Kidney (tissue), 14 donors: ENCODE measurements around the gene U2AF2. TPM values are rescaled to one million over a fixed set of nuclear protein-coding genes. Genes with fewer than 3 reads are reported as not detected.

Experiments
- DNase-seq, 5 donors: peaks; one replicate each; pipeline ENCODE4 v3.0.0-alpha.2; 2013 to 2020
- FAIRE-seq: peaks from 2 replicates; lab custom pipeline; 2012; peaks lifted over from hg19 to GRCh38; lab: Jason Lieb, UNC
- H3K27ac ChIP-seq, 2 donors: one replicate each; pipeline ENCODE4 v1.7.0; 2013; ENCODE audit warnings: low read depth in 2 of 2, low read length in 2 of 2, inconsistent platforms in 1 of 2
- H3K27me3 ChIP-seq: one replicate; pipeline ENCODE4 v1.7.1; 2013; ENCODE audit warnings: low read length, inconsistent platforms; ENCODE audit not compliant: control insufficient read depth, insufficient read depth
- H3K36me3 ChIP-seq, 3 donors: one replicate each; pipeline versions ENCODE4 v1.7.0 to v1.7.1; 2013; ENCODE audit warnings: low read length in 3 of 3, control low read depth in 1 of 3, inconsistent platforms in 1 of 3; ENCODE audit not compliant: insufficient read depth in 3 of 3, control insufficient read depth in 2 of 3
- H3K4me1 ChIP-seq, 3 donors: one replicate each; pipeline versions ENCODE4 v1.7.0 to v1.7.1; 2013; ENCODE audit warnings: low read length in 3 of 3, inconsistent platforms in 1 of 3, low read depth in 1 of 3; ENCODE audit not compliant: control insufficient read depth in 2 of 3, insufficient read depth in 2 of 3
- H3K4me3 ChIP-seq, 3 donors: one replicate each; pipeline versions ENCODE4 v1.7.0 to v1.8.1; 2013; ENCODE audit warnings: low read length in 3 of 3, control low read depth in 1 of 3, inconsistent platforms in 1 of 3
- H3K9ac ChIP-seq, 3 donors: one replicate each; pipeline versions ENCODE4 v1.7.0 to v1.7.1; 2013; ENCODE audit warnings: low read length in 3 of 3, control low read depth in 1 of 3, inconsistent platforms in 1 of 3
- H3K9me3 ChIP-seq, 3 donors: one replicate each; pipeline versions ENCODE4 v1.7.0 to v1.7.1; 2013; ENCODE audit warnings: low read length in 3 of 3, control low read depth in 1 of 3, inconsistent platforms in 1 of 3; ENCODE audit not compliant: control insufficient read depth in 2 of 3, insufficient read depth in 1 of 3
- intact Hi-C: fragments of 100-400 bp; cut with DNase I; formaldehyde crosslinking; loops from one replicate; pipeline ENCODE4 v1.11.1; 2022
- polyA plus RNA-seq: library from polyadenylated mRNA; stranded (reverse); fragments of 350-450 nt; fragmentation: Illumina TruSeq; extraction: RNeasy Lipid Tissue Mini Kit (QIAGEN cat#74804); gene quantifications from one replicate; pipeline ENCODE4 v1.2.3, GENCODE V29; 2014; ENCODE audit warnings: low read depth, low replicate concordance; ENCODE audit not compliant: insufficient read depth
- total RNA-seq: library from RNA; stranded (reverse); fragmentation: NEBNext Ultra II Directional; extraction: Animal tissue kit (Norgen Biotek cat#: 25700); gene quantifications from one replicate; pipeline ENCODE4 v1.2.1, GENCODE V29; 2021
- TF ChIP-seq, protein P1 (sequence below): IDR thresholded peaks from 3 replicates; pipeline ENCODE4 v1.5.1; 2012; ENCODE audit warnings: mild to moderate bottlenecking, moderate library complexity, borderline replicate concordance; ENCODE audit not compliant: insufficient read depth; ENCODE audit errors: extremely low read depth
- donor health status: control.
- donor health status: control.
- donor health status: control.
- donor health status: control.
- donor health status: control.
- donor health status: DM: yes; HTN: yes; CAD: no.
- donor health status: Normal renal cell carcinoma (clear cell type).

Gene U2AF2
- total and polyA plus RNA-seq, 2 donors from 2014 or later = 54.8 to 161 TPM

- peaks cover 0 to 3% (median 0%) of the 10 kb centered on the region in 3 donors for H3K36me3 ChIP-seq
- intact Hi-C loops = no loop called here
- peak overlapping the region; percentile 98 to 99 for H3K27ac ChIP-seq
- FAIRE-seq (no peak), DNase-seq (no peak)
- no peaks in the 10 kb centered on the region for H3K27me3 ChIP-seq
- H3K9ac ChIP-seq = peak overlapping the region; percentile 52 to 81 (median 71)
- TF ChIP-seq, protein P1, sequence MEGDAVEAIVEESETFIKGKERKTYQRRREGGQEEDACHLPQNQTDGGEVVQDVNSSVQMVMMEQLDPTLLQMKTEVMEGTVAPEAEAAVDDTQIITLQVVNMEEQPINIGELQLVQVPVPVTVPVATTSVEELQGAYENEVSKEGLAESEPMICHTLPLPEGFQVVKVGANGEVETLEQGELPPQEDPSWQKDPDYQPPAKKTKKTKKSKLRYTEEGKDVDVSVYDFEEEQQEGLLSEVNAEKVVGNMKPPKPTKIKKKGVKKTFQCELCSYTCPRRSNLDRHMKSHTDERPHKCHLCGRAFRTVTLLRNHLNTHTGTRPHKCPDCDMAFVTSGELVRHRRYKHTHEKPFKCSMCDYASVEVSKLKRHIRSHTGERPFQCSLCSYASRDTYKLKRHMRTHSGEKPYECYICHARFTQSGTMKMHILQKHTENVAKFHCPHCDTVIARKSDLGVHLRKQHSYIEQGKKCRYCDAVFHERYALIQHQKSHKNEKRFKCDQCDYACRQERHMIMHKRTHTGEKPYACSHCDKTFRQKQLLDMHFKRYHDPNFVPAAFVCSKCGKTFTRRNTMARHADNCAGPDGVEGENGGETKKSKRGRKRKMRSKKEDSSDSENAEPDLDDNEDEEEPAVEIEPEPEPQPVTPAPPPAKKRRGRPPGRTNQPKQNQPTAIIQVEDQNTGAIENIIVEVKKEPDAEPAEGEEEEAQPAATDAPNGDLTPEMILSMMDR = no peak
- H3K4me3 ChIP-seq = peak overlapping the region; percentile 73 to 87 (median 78)
- H3K4me1 ChIP-seq = peaks cover 8 to 29% (median 10%) of the 10 kb centered on the region in 3 donors
- H3K9me3 ChIP-seq = no peaks in the 10 kb centered on the region
Measured at GRCh38 chr19:55655648-55656040, 809 bp downstream of the U2AF2 start.

GRCh38 chr19:55656552-55656951, 1.7 kb downstream of the U2AF2 start:
- peaks cover 8 to 29% (median 10%) of the 10 kb centered on the region in 3 donors for H3K4me1 ChIP-seq
- no peak overlapping the region for H3K27ac ChIP-seq
- DNase-seq = no peak
- H3K9me3 ChIP-seq = no peaks in the 10 kb centered on the region
- peak overlapping the region; percentile 73 to 87 (median 78) for H3K4me3 ChIP-seq
- H3K36me3 ChIP-seq = peaks cover 0 to 10% (median under 1%) of the 10 kb centered on the region in 3 donors
- H3K27me3 ChIP-seq = no peaks in the 10 kb centered on the region
- TF ChIP-seq, protein P1 = no peak
- FAIRE-seq = no peak
- peak overlapping the region; percentile 46 to 81 (median 71) for H3K9ac ChIP-seq
- intact Hi-C loops = no loop called here

DNA sequence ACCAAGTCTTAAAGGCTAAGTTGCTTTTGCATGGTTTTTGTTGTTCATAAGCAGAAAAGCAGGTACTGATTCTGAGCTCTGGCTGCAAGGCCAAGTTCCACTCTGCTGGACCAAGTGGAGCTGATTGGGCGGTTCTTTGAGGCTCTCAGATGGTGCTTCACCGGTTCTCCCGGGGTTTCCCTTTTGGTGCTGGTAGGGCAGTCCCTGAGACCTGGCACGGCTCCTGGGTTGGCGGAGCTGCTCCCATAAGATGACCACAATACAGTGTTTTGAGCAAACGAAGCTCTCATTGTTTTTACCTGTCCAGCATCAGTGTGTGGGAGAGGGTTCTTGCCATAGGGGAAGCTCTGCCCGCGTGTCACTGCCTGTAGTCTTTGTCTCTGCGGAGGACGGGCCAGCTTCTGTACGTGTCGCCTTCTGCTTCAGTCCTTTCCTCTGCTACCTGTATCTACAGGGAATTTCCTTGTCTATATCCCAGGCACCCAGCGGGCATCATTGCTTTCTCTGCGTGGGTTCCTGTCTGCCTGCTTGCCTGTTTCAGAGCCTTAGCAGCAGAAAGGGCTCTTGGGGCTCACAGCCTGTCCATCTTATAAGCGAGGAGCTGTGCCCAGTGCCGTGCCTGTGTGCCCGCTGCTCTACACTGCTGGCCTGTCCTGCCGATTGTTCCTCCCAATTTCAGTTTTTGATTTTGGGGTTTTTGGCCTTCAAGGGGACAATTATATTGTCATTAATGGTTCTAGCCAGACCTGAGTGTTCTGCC, 2.3 kb downstream of the U2AF2 start:
- DNase-seq (peak in 1 of 5 donors; percentile 61), FAIRE-seq (no peak)
- H3K27ac ChIP-seq = no peak overlapping the region
- no peaks in the 10 kb centered on the region for H3K27me3 ChIP-seq
- no peaks in the 10 kb centered on the region for H3K9me3 ChIP-seq
- H3K9ac ChIP-seq = peak overlapping the region; percentile 19 to 81 (median 71)
- peaks cover 0 to 15% (median 5%) of the 10 kb centered on the region in 3 donors for H3K36me3 ChIP-seq
- peaks cover 8 to 29% (median 10%) of the 10 kb centered on the region in 3 donors for H3K4me1 ChIP-seq
- TF ChIP-seq, protein P1 = no peak
- intact Hi-C loops = no loop called here
- H3K4me3 ChIP-seq = peak overlapping the region; percentile 73 to 87 (median 78)
